Measurements from ENCODE around the gene EPGN. TPM values are rescaled to one million over a fixed set of nuclear protein-coding genes. Genes with fewer than 3 reads are reported as not detected.

The EPGN gene, protein sequence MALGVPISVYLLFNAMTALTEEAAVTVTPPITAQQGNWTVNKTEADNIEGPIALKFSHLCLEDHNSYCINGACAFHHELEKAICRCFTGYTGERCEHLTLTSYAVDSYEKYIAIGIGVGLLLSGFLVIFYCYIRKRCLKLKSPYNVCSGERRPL
- not detected in 2 replicates for polyA plus RNA-seq

DNA sequence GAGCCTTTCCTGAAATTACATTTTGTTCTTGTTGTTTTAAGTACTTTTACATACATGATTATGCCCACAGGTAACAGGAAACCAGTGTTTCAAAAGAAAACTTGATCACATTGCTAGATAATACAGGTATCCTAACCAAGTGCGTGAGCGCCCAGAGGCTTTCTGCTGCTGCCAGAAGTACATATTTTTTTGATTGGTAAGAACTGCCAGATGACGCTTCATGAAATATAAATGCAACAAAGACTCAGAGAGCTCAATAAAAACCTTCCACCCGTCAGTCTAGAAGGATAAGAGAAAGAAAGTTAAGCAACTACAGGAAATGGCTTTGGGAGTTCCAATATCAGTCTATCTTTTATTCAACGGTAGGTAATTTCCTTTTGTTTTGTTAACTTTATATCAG lies at the start of gene EPGN:
TSS of gene EPGN (plus strand) at position 256 of the 400 bp plus-strand sequence. CDS start at position 320, 64 bp downstream.

DNA sequence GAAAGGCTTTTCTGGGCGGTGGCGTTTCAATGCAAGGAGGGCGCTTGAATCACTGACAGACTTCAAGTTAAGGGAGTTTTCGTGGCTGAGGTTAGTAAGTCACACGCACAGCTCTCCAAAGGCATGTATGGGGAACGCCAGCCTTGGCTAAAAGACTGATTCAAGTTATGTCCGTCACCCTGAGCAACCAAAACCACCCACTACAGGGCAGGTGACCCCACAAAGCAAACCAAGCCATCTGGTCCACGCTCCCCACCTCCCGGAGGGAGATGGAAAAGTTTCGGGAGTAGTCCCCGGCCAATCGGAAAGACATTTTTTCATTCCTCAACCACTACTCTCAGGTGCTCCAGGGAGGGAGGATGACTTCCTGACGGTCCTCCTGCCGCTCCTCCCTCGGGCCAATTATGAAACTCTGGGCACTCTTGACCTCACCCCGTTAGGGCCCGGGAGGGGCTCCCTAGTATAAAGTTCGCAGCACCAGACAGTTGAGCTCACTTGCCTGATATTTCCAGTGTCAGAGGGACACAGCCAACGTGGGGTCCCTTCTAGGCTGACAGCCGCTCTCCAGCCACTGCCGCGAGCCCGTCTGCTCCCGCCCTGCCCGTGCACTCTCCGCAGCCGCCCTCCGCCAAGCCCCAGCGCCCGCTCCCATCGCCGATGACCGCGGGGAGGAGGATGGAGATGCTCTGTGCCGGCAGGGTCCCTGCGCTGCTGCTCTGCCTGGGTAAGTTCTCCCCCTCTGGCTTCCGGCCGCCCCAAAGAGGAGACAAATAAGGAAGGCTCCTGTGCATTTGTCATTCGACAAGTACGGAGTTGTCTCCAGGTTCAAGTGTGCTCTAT lies 56.6 kb downstream of the EPGN start, which contains the start of gene EREG:
TSS of gene EREG (plus strand) at position 494 of the 840 bp plus-strand sequence. CDS start at position 658, 164 bp downstream.

Other genes with a start within 250 kb of the EPGN start
- not detected in 2 replicates for gene CXCL2, start 209.3 kb upstream of the EPGN start, polyA plus RNA-seq
- 9.9 and 20.2 TPM in 2 replicates for gene MTHFD2L, start 150.4 kb upstream of the EPGN start, polyA plus RNA-seq
- not detected in 2 replicates for gene EREG, start 56.7 kb downstream of the EPGN start, polyA plus RNA-seq
- 1.8 TPM in 1 of 2 replicates, not detected in the other for gene AREG, start 136.7 kb downstream of the EPGN start, polyA plus RNA-seq